A673 (cell line): ENCODE data around the gene ARRDC2.
"Not testable (repeated sequence)": the region's sequence is repeated elsewhere in the genome, so short reads cannot be mapped to it uniquely, and the experiment has no call there.

Experiments
- CTCF ChIP-seq: fragments of 300-800, 200-600 bp; sonication (generic); conservative IDR thresholded peaks from 2 replicates; pipeline ENCODE4 v1.5.1; 2017; ENCODE audit warnings: low read depth, mild to moderate bottlenecking, antibody characterized with exemption, low read length, moderate library complexity, mixed read lengths
- EZH2 ChIP-seq: fragments of 200-600 bp; sonication (generic); IDR thresholded peaks from 2 replicates; pipeline ENCODE4 v1.6.1; 2017; ENCODE audit warnings: borderline replicate concordance, low read depth, mild to moderate bottlenecking, mixed read lengths, antibody characterized with exemption, low read length; ENCODE audit not compliant: poor library complexity, severe bottlenecking

DNA sequence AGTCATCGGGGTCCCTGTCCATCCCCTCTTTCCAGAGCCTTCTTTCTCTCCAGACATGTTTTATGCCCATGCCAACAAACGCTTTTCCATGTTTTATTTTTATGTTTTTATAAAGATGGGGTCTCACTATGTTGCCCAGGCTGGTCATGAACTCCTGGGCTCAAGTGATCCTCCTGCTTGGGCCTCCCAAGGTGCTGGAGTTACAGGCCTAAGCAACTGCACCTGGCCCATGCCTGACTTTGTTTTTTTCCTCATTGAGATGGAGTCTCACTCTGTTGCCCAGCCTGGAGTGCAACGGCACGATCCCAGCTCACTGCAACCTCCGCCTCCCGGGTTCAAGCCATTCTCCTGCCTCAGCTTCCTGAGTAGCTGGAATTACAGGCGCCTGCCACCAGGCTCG lies 21.4 kb upstream of the ARRDC2 start:
- not testable (repeated sequence) for TF ChIP-seq CTCF, EZH2
